ENCODE data around the gene PLA2G15. TPM values are rescaled to one million over a fixed set of nuclear protein-coding genes. Genes with fewer than 3 reads are reported as not detected.

Gene PLA2G15
- polyA plus RNA-seq, 1 of the 3 experiments (the other 2 are of a cell fraction): 23.9 TPM

- no peak for TF ChIP-seq ZBTB33 (IDR thresholded peaks at IDR 0.05; ENCODE audit: borderline replicate concordance, low read depth)
Measured at GRCh38 chr16:68272507-68273209, 27.5 kb downstream of the PLA2G15 start (continued).

GRCh38 chr16:68273459-68273858, 28.3 kb downstream of the PLA2G15 start:
- Histone ChIP-seq H3K4me2 (no peak overlapping the region), H3K27ac (ENCODE audit: low read depth in 2 of 2, low read length in 1 of 2) (no peak overlapping the region), H3K27me3 (ENCODE audit: insufficient read depth) (no peaks in the 10 kb centered on the region), H3K9me2 (no peaks in the 10 kb centered on the region), H3F3A (replicated peaks; ENCODE audit: insufficient read depth) (no peaks in the 10 kb centered on the region), H3K36me3 (replicated peaks in 1 of 2; ENCODE audit: control insufficient read depth in 1 of 2, insufficient read depth in 2 of 2, low read length in 1 of 2) (peaks cover 3 to 8% of the 10 kb centered on the region in 2 experiments), H3K4me3 (ENCODE audit: low read depth in 2 of 2, low read length in 1 of 2) (no peak overlapping the region), H3K79me2 (ENCODE audit: insufficient read depth) (peaks cover 84% of the 10 kb centered on the region), H3K9ac (no peak overlapping the region), H4K20me1 (ENCODE audit: insufficient read depth) (peaks cover 21% of the 10 kb centered on the region), H3K4me1 (ENCODE audit: control insufficient read depth in 1 of 2, insufficient read depth in 2 of 2, low read depth in 1 of 2, low read length in 1 of 2) (no peaks in the 10 kb centered on the region; a peak in 1 of 4 replicates), H3K9me3 (no peaks in the 10 kb centered on the region), H2AFZ (ENCODE audit: low read depth) (no peak overlapping the region)
- WGBS (ENCODE audit: low lambda C conversion rate): 94% methylated on average over 5 of the region's 5 CpGs
- TF ChIP-seq USF2 (IDR thresholded peaks at IDR 0.05; ENCODE audit: borderline replicate concordance, low read depth, low read length) (no peak), PBX3 (IDR thresholded peaks at IDR 0.05) (no peak), USF1 (IDR thresholded peaks at IDR 0.05; ENCODE audit: borderline replicate concordance, low read depth) (no peak), TEAD4 (IDR thresholded peaks at IDR 0.05; ENCODE audit: borderline replicate concordance, insufficient read depth) (no peak), REST (IDR thresholded peaks at IDR 0.05; ENCODE audit: low read depth, low read length) (no peak), FOXJ3 (CRISPR knock-in tag; IDR thresholded peaks at IDR 0.05) (no peak), FOSL2 (IDR thresholded peaks at IDR 0.05; ENCODE audit: borderline replicate concordance, low read depth) (no peak), CTCF (IDR thresholded peaks at IDR 0.05) (no peak), SIN3A (IDR thresholded peaks at IDR 0.05; ENCODE audit: borderline replicate concordance, low read depth, low read length) (no peak), CHD2 (IDR thresholded peaks at IDR 0.05; ENCODE audit: low read length, partially characterized antibody) (no peak), RXRA (IDR thresholded peaks at IDR 0.05; ENCODE audit: borderline replicate concordance, low read depth) (no peak), POLR2AphosphoS5 (IDR thresholded peaks at IDR 0.05; ENCODE audit: low read depth, low read length) (no peak), SMC3 (IDR thresholded peaks at IDR 0.05; ENCODE audit: low read depth, low read length) (no peak), JUND (IDR thresholded peaks at IDR 0.05) (no peak)
- ChIA-PET CTCF (interaction anchor here (1.0 to 1.8 kb wide), 3 partner anchors 9 to 56 kb away, joined by 4 to 10 read pairs (median 8); partner anchors contain the start of gene SLC7A6), POLR2A (no interaction called here)
- no peak for DNase-seq
